ENCODE results near the gene ELL. TPM values are rescaled to one million over a fixed set of nuclear protein-coding genes. Genes with fewer than 3 reads are reported as not detected.

ELL gene
- total RNA-seq, 1 donor from 2014 or later = 9.7 TPM

- FAIRE-seq (no peak), DNase-seq (ENCODE audit: low read depth) (no peak)
- Histone ChIP-seq H3K4me3 (ENCODE audit: low read depth, low read length) (no peak overlapping the region), H3K36me3 (ENCODE audit: control insufficient read depth, insufficient read depth, low read length) (no peaks in the 10 kb centered on the region), H3K27me3 (ENCODE audit: control insufficient read depth, insufficient read depth, low read length) (no peaks in the 10 kb centered on the region)
- no peak for TF ChIP-seq CTCF (IDR thresholded peaks at IDR 0.05; ENCODE audit: insufficient read depth, low read length, severe bottlenecking)
Measured at GRCh38 chr19:18501832-18502231, 20.0 kb downstream of the ELL start.

- TF ChIP-seq CTCF (IDR thresholded peaks at IDR 0.05; ENCODE audit: insufficient read depth, low read length, severe bottlenecking) = no peak
- H3K4me3 ChIP-seq (ENCODE audit: low read depth, low read length) = no peak overlapping the region
- FAIRE-seq = no peak
- H3K27me3 ChIP-seq (ENCODE audit: control insufficient read depth, insufficient read depth, low read length) = no peaks in the 10 kb centered on the region
- H3K36me3 ChIP-seq (ENCODE audit: control insufficient read depth, insufficient read depth, low read length) = no peaks in the 10 kb centered on the region
- no peak for DNase-seq (ENCODE audit: low read depth)
Measured at GRCh38 chr19:18501351-18501750, 20.5 kb downstream of the ELL start.

- TF ChIP-seq CTCF (IDR thresholded peaks at IDR 0.05; ENCODE audit: insufficient read depth, low read length, severe bottlenecking) = no peak
- FAIRE-seq (peak; percentile 72), DNase-seq (ENCODE audit: low read depth) (no peak)
- Histone ChIP-seq H3K27me3 (ENCODE audit: control insufficient read depth, insufficient read depth, low read length) (no peaks in the 10 kb centered on the region), H3K36me3 (ENCODE audit: control insufficient read depth, insufficient read depth, low read length) (no peaks in the 10 kb centered on the region), H3K4me3 (ENCODE audit: low read depth, low read length) (no peak overlapping the region)
Measured at GRCh38 chr19:18500799-18501198, 21.1 kb downstream of the ELL start.

GRCh38 chr19:18500376-18500775 is 21.5 kb downstream of the ELL start:
- FAIRE-seq = no peak
- TF ChIP-seq CTCF (IDR thresholded peaks at IDR 0.05; ENCODE audit: insufficient read depth, low read length, severe bottlenecking) = no peak
- H3K4me3 ChIP-seq (ENCODE audit: low read depth, low read length) = no peak overlapping the region

GRCh38 chr19:18499055-18499775 is 22.7 kb downstream of the ELL start:
- Histone ChIP-seq H3K36me3 (ENCODE audit: control insufficient read depth, insufficient read depth, low read length) (no peaks in the 10 kb centered on the region), H3K27me3 (ENCODE audit: control insufficient read depth, insufficient read depth, low read length) (no peaks in the 10 kb centered on the region), H3K4me3 (ENCODE audit: low read depth, low read length) (no peak overlapping the region)
- DNase-seq (ENCODE audit: low read depth) = no peak
- TF ChIP-seq CTCF (IDR thresholded peaks at IDR 0.05; ENCODE audit: insufficient read depth, low read length, severe bottlenecking) = no peak
- FAIRE-seq = no peak

More at GRCh38 chr19:18500376-18500775, 21.5 kb downstream of the ELL start:
- no peaks in the 10 kb centered on the region for H3K27me3 ChIP-seq (ENCODE audit: control insufficient read depth, insufficient read depth, low read length)
- no peaks in the 10 kb centered on the region for H3K36me3 ChIP-seq (ENCODE audit: control insufficient read depth, insufficient read depth, low read length)
- no peak for DNase-seq (ENCODE audit: low read depth)

- H3K4me3 ChIP-seq (ENCODE audit: low read depth, low read length) = no peak overlapping the region
- TF ChIP-seq CTCF (IDR thresholded peaks at IDR 0.05; ENCODE audit: insufficient read depth, low read length, severe bottlenecking) = no peak
- FAIRE-seq (no peak), DNase-seq (ENCODE audit: low read depth) (peak; percentile 70)
- H3K27me3 ChIP-seq (ENCODE audit: control insufficient read depth, insufficient read depth, low read length) = no peaks in the 10 kb centered on the region
- no peaks in the 10 kb centered on the region for H3K36me3 ChIP-seq (ENCODE audit: control insufficient read depth, insufficient read depth, low read length)
Measured at GRCh38 chr19:18496980-18497256, 25.0 kb downstream of the ELL start.
